Mesendoderm (in vitro differentiated cells): Measurements from ENCODE around the gene ISG20L2.
A peak's percentile ranks its signal among the peaks of the same experiment; 100 is the strongest.

Experiments
- DNase-seq: peaks from one replicate; pipeline ENCODE4 v3.0.0; 2013
- H2AK5ac ChIP-seq: 2 replicates; pipeline ENCODE4 v1.6.1; 2013; ENCODE audit warnings: low read length, inconsistent platforms
- H2BK120ac ChIP-seq: 2 replicates; pipeline ENCODE4 v1.6.1; 2013; ENCODE audit warnings: low read depth, mild to moderate bottlenecking, low read length, moderate library complexity, mixed read lengths
- H2BK15ac ChIP-seq: replicated peaks from 2 replicates; pipeline ENCODE4 v1.6.1; 2013; ENCODE audit warnings: low read depth, mild to moderate bottlenecking, moderate library complexity
- H2BK5ac ChIP-seq: 2 replicates; pipeline ENCODE4 v1.6.1; 2013; ENCODE audit warnings: low read length, inconsistent platforms
- H3K18ac ChIP-seq: 2 replicates; pipeline ENCODE4 v1.6.1; 2013; ENCODE audit warnings: mild to moderate bottlenecking, low read length, mixed read lengths
- H3K23ac ChIP-seq: one replicate; pipeline ENCODE4 v1.6.1; 2013; ENCODE audit warnings: low read length
- H3K27ac ChIP-seq: 2 replicates; pipeline ENCODE4 v1.5.1; 2013; ENCODE audit warnings: low read depth, mild to moderate bottlenecking, inconsistent platforms, low read length, moderate library complexity
- H3K27me3 ChIP-seq: 2 replicates; pipeline ENCODE4 v1.6.1; 2013; ENCODE audit warnings: low read length, control low read depth, mild to moderate bottlenecking, inconsistent platforms; ENCODE audit not compliant: insufficient read depth, poor library complexity
- H3K36me3 ChIP-seq: 2 replicates; pipeline ENCODE4 v1.6.1; 2013; ENCODE audit warnings: low read length, inconsistent platforms; ENCODE audit not compliant: control insufficient read depth, insufficient read depth
- H3K4ac ChIP-seq: one replicate; pipeline ENCODE4 v1.6.1; 2013; ENCODE audit warnings: low read depth, mild to moderate bottlenecking, low read length, moderate library complexity
- H3K4me1 ChIP-seq: 2 replicates; pipeline ENCODE4 v1.6.1; 2013; ENCODE audit warnings: low read depth, low read length, inconsistent platforms; ENCODE audit not compliant: control insufficient read depth
- H3K4me2 ChIP-seq: 2 replicates; pipeline ENCODE4 v1.6.1; 2013; ENCODE audit warnings: low read length
- H3K4me3 ChIP-seq: 2 replicates; pipeline ENCODE4 v1.5.1; 2013; ENCODE audit warnings: mild to moderate bottlenecking, low read length
- H3K56ac ChIP-seq: one replicate; pipeline ENCODE4 v1.6.1; 2013; ENCODE audit warnings: low read length
- H3K79me1 ChIP-seq: 2 replicates; pipeline ENCODE4 v1.6.1; 2013; ENCODE audit warnings: low read length, inconsistent platforms
- H3K79me2 ChIP-seq: 2 replicates; pipeline ENCODE4 v1.6.1; 2013; ENCODE audit warnings: mild to moderate bottlenecking, low read length; ENCODE audit not compliant: control insufficient read depth, insufficient read depth
- H3K9ac ChIP-seq: 2 replicates; pipeline ENCODE4 v1.6.1; 2013; ENCODE audit warnings: low read length, inconsistent platforms
- H4K5ac ChIP-seq: one replicate; pipeline ENCODE4 v1.6.1; 2013; ENCODE audit warnings: low read length
- H4K8ac ChIP-seq: one replicate; pipeline ENCODE4 v1.6.1; 2013; ENCODE audit warnings: low read depth, mild to moderate bottlenecking, control low read depth, low read length, moderate library complexity
- WGBS: extraction: QIAGEN DNeasy Blood & Tissue Kit; methylation state at CpG from one replicate; pipeline ENCODE4 v1.1.7; 2013; ENCODE audit warnings: low lambda C conversion rate, missing lambda C conversion rate; ENCODE audit not compliant: insufficient coverage; ENCODE audit errors: extremely low coverage; 5-methylcytosine and 5-hydroxymethylcytosine counted together

ISG20L2 gene

DNA sequence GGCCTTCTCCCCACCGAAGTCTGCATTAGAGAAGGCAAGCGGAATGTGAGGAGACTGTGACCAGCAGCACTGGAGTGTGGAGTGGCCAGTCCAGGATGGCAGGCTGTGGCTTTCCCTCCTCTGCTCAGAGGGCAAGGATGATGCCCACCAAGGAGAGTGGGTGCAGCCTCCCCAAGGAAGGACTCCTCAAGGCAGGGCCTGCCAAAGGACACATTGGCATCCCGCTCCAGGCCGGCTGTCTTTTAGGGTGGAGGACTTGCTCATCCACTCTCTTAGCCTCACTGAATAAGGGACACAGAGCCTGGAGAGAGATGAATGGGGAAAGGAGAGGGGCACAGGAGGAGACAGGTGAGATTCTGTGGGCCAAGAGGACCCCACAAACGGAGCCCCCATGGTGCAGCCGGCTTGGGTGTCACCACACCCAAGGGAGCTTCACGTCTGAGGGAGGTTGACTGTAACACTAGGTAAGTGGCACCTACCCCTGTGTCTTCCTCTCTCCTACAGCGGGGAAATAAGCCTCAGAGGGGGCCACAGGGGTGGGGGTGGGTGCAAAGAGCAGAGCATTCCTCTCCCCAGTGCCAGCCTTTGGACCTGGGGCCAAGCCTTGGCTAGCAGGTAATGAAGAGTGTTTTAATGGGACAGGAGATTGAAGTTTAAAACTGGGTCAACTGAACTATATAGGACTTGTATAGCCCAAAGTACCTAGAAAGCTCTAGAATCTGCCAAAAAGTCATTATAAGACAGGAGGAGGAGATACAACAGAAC lies 47.2 kb downstream of the ISG20L2 start:
- H2BK15ac ChIP-seq = no peak overlapping the region
- H3K9ac ChIP-seq = no peak overlapping the region
- no peaks in the 10 kb centered on the region for H3K4me1 ChIP-seq
- no peaks in the 10 kb centered on the region for H3K36me3 ChIP-seq
- no peak overlapping the region for H3K23ac ChIP-seq
- peaks cover 8% of the 10 kb centered on the region for H3K79me2 ChIP-seq
- H3K4me3 ChIP-seq = no peak overlapping the region
- H2BK120ac ChIP-seq = no peak overlapping the region
- no peak overlapping the region for H3K4me2 ChIP-seq
- no peak overlapping the region for H2BK5ac ChIP-seq
- no peak for DNase-seq
- WGBS = no CpG with 5 or more reads among the region's 8 CpGs
- no peak overlapping the region for H4K5ac ChIP-seq
- no peaks in the 10 kb centered on the region for H3K79me1 ChIP-seq
- H3K56ac ChIP-seq = peak overlapping the region; percentile 34
- H2AK5ac ChIP-seq = no peak overlapping the region
- H3K27me3 ChIP-seq = no peaks in the 10 kb centered on the region
- no peak overlapping the region for H3K4ac ChIP-seq
- H3K18ac ChIP-seq = no peak overlapping the region
- no peak overlapping the region for H3K27ac ChIP-seq
- H4K8ac ChIP-seq = no peak overlapping the region

- Histone ChIP-seq H4K8ac (no peak overlapping the region), H3K4me1 (peaks cover 1% of the 10 kb centered on the region), H3K27ac (no peak overlapping the region), H3K9ac (no peak overlapping the region), H2AK5ac (no peak overlapping the region), H3K36me3 (peaks cover under 1% of the 10 kb centered on the region), H2BK5ac (no peak overlapping the region), H3K4me3 (no peak overlapping the region), H3K23ac (no peak overlapping the region), H3K79me2 (peaks cover 21% of the 10 kb centered on the region), H3K18ac (no peak overlapping the region), H3K56ac (no peak overlapping the region), H2BK15ac (no peak overlapping the region), H4K5ac (no peak overlapping the region), H3K27me3 (no peaks in the 10 kb centered on the region), H2BK120ac (no peak overlapping the region), H3K4ac (no peak overlapping the region), H3K4me2 (no peak overlapping the region), H3K79me1 (peaks cover 7% of the 10 kb centered on the region)
- WGBS = no CpG with 5 or more reads among the region's 2 CpGs
- no peak for DNase-seq
Observed at GRCh38 chr1:156680056-156680455, 48.5 kb downstream of the ISG20L2 start.

- Histone ChIP-seq H2AK5ac (no peak overlapping the region), H3K9ac (peak overlapping the region; percentile 25), H3K27me3 (no peaks in the 10 kb centered on the region), H3K36me3 (peaks cover 5% of the 10 kb centered on the region), H3K27ac (no peak overlapping the region), H2BK15ac (no peak overlapping the region), H3K4me2 (no peak overlapping the region), H4K5ac (no peak overlapping the region), H3K79me1 (peaks cover 14% of the 10 kb centered on the region), H3K4ac (no peak overlapping the region), H3K4me1 (peaks cover 10% of the 10 kb centered on the region), H3K56ac (peak overlapping the region; percentile 71), H4K8ac (no peak overlapping the region), H3K23ac (no peak overlapping the region), H2BK5ac (peak overlapping the region; percentile 48), H3K4me3 (no peak overlapping the region), H2BK120ac (no peak overlapping the region), H3K79me2 (peaks cover 35% of the 10 kb centered on the region), H3K18ac (no peak overlapping the region)
- no CpG with 5 or more reads among the region's 22 CpGs for WGBS
- DNase-seq = peak; percentile 96
Observed at GRCh38 chr1:156677616-156678596, 50.7 kb downstream of the ISG20L2 start.

GRCh38 chr1:156676820-156677615 lies 51.5 kb downstream of the ISG20L2 start, which contains the start of gene NES:
Gene NES (minus strand): TSS chr1:156677407. CDS start chr1:156677264, 143 bp downstream.
- Histone ChIP-seq H3K79me1 (peaks cover 17% of the 10 kb centered on the region), H3K4me2 (peak within 1 kb of the TSS; percentile 94), H3K27ac (peak within 1 kb of the TSS; percentile 18), H2BK5ac (peak within 1 kb of the TSS; percentile 48), H3K4ac (peak within 1 kb of the TSS; percentile 74), H4K5ac (no peak within 1 kb of the TSS), H3K56ac (peak within 1 kb of the TSS; percentile 83), H2AK5ac (no peak within 1 kb of the TSS), H3K23ac (peak within 1 kb of the TSS; percentile 95), H3K18ac (peak within 1 kb of the TSS; percentile 61), H3K79me2 (peaks cover 35% of the 10 kb centered on the region), H4K8ac (no peak within 1 kb of the TSS), H2BK120ac (peak within 1 kb of the TSS; percentile 16), H3K4me1 (peaks cover 10% of the 10 kb centered on the region), H2BK15ac (no peak within 1 kb of the TSS), H3K27me3 (no peaks in the 10 kb centered on the region), H3K36me3 (peaks cover 8% of the 10 kb centered on the region), H3K9ac (peak within 1 kb of the TSS; percentile 84), H3K4me3 (peak within 1 kb of the TSS; percentile 54)
- WGBS = no CpG with 5 or more reads among the region's 70 CpGs
- DNase-seq = peak; percentile 98

GRCh38 chr1:156676114-156676819 lies 52.3 kb downstream of the ISG20L2 start:
- H2BK120ac ChIP-seq = peak overlapping the region; percentile 16
- WGBS = no CpG with 5 or more reads among the region's 49 CpGs
- peak overlapping the region; percentile 54 for H3K4me3 ChIP-seq
- peak overlapping the region; percentile 95 for H3K23ac ChIP-seq
- peaks cover 11% of the 10 kb centered on the region for H3K4me1 ChIP-seq
- H3K18ac ChIP-seq = peak overlapping the region; percentile 61
- peak overlapping the region; percentile 36 for H2AK5ac ChIP-seq
- H4K8ac ChIP-seq = no peak overlapping the region
- H2BK5ac ChIP-seq = peak overlapping the region; percentile 21
- DNase-seq = no peak
- peak overlapping the region; percentile 83 for H3K56ac ChIP-seq
- peak overlapping the region; percentile 58 for H3K4ac ChIP-seq
- peaks cover 17% of the 10 kb centered on the region for H3K79me1 ChIP-seq
- H3K4me2 ChIP-seq = peak overlapping the region; percentile 94
- no peak overlapping the region for H2BK15ac ChIP-seq
- no peaks in the 10 kb centered on the region for H3K27me3 ChIP-seq
- H4K5ac ChIP-seq = no peak overlapping the region
- H3K79me2 ChIP-seq = peaks cover 35% of the 10 kb centered on the region
- peak overlapping the region; percentile 18 for H3K27ac ChIP-seq
- H3K9ac ChIP-seq = peak overlapping the region; percentile 84
- H3K36me3 ChIP-seq = peaks cover 8% of the 10 kb centered on the region
